ACHN (cell line): ENCODE data around the gene MALRD1.

Source experiments
- DNase-seq: peaks from one replicate; pipeline ENCODE4 v3.0.0-alpha.2; 2015
- in situ Hi-C: cut with HindIII; loops from 2 replicates; pipeline ENCODE4 v1.10.0; 2017; ENCODE audit warnings: low sequenced_read_pairs, low pct_ligation_motif_present, low pct_unique_long_range_greater_than_20kb

MALRD1 gene

DNA sequence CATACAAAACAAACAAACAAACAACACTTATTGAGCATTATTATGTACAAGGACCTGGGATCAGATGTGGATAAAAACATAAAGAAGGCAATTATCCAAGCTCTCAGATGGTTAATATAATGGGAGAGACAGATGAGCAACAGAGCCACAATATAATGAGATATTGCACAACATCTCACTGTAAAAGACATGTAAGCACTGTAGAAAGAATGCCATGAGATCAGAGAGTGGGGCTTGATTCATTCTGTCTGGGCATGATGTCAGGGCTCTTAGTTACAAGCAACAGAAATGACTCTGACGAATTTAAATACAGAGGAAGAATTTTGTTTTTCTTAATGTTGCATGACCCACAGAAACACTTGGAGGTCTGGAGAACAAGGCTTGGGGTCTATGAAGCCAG lies 602.9 kb downstream of the MALRD1 start:
- in situ Hi-C loops: no loop called here
- DNase-seq: no peak

- in situ Hi-C loops: no loop called here
- DNase-seq: no peak
These were observed 604.1 kb downstream of the MALRD1 start for GRCh38 chr10:19652750-19653149.

DNA sequence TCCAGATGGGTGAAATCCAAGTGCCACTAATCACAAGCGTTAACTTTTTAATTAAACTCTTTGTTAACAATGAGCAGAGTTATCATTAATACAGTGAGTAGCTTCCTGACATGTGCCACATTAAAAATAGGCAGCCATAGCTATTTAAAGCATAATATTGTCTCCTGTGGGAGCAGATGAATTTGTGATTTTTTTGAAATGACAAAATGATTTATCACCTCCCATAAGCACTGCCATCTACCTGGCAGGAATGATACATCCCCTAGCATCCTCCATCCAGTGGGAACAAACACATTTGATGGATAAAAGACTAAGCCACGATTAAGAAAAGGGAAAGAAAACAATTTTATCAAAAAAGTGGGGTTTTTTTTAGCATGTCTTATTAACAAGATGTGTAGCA lies 605.3 kb downstream of the MALRD1 start:
- DNase-seq: no peak
- in situ Hi-C loops: no loop called here

GRCh38 chr10:19654576-19654975 lies 606.0 kb downstream of the MALRD1 start:
- peak; percentile 57 for DNase-seq
- in situ Hi-C loops: no loop called here

DNA sequence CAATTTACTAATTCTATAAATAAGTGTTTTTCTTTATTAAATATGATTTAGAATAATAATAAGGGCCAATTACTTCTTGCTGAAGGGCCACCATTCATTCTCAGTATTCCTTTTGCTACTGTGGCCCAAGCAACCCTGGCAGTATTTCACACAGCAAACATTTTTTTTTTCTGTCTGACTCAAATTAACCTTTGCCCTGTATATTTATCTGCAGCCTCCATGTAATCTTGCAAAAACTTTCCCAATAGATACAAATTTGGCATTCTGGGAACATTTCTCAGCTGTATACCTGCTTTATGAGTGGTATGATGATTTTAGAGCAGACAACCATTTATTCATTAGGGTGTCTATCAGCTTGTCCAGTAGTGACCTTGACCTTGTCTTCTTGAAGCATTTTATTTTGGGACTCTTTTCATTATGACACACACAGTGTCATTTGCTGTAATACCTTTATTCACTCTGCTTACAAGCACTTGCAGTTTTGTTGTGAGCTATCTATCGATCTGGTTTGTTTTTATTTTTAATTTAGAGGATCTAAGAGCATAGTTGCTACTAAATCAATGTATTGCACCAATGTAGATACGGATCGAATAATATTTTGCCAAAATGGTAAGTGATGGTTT lies 607.9 kb downstream of the MALRD1 start:
- in situ Hi-C loops: no loop called here
- no peak for DNase-seq

GRCh38 chr10:19658131-19658530 lies 609.5 kb downstream of the MALRD1 start:
- no peak for DNase-seq
- in situ Hi-C loops: no loop called here

DNA sequence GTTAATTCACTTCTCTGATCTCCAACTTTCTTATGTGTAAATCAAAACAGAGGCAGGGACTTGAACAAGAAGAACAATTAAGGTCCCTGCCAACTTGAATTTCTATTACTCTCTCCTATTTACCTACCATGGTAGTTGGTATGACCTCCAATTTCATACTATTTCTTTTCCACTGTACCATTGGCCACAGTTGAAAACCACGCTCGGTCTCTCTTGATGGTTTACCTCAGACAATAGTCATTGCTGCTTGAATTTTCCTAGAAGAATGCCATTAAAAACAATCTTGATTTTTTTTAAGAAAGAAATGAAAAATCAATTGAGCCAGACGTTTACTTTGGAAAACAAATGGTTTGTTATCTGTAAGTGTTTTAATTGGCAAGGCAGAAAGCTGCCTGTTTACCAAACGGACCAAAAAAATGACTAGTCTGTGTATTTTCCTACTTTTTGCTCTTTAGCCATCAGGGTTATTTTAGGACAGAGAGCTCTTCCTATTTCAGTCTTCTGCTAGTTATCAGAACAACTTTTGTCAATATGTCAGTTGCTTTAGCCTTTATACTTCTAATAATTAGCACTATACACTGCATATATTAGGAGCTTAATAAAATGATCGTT lies 610.1 kb downstream of the MALRD1 start:
- in situ Hi-C loops: no loop called here
- DNase-seq: no peak

DNA sequence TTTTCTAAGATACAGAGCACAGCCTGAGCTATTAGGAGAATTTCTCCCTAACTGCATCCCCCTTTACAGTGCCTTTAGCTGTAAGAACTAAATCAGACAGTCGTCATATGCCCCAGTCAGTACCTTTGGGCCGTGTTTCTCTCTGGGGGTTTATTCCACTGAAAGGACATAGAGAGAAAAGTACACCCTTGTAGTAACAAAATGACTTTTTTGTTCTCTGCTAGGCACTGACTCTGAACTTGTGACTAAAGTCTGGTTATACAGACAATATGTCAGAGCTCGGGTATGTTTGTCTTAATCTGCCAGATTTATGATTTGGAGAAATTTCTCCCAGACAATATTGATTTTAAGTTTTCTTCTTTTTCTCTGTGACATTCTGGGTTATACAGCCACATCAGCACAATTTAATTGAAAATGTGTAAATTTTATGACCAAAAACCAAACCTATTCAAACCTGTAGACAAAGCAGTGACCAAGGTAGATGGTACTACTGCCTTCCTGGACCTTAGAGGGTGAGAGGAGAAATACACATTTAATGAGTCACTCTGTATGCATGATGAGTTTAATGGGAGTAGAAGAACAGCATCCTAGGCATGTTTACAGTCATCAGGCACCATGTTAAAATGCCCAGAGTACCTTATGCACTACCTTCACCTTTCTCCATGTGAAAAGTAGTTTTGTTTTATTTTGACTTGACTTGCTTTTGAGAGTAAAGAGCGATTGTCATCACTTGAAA lies 611.5 kb downstream of the MALRD1 start:
- peak; percentile 11 for DNase-seq
- in situ Hi-C loops: no loop called here

GRCh38 chr10:19663344-19663743 lies 614.7 kb downstream of the MALRD1 start:
- peak; percentile 7 for DNase-seq
- in situ Hi-C loops: no loop called here

- DNase-seq: no peak
- in situ Hi-C loops: no loop called here
These were observed 619.5 kb downstream of the MALRD1 start for GRCh38 chr10:19668116-19668515.

- no peak for DNase-seq
- in situ Hi-C loops: no loop called here
These were observed 627.5 kb downstream of the MALRD1 start for GRCh38 chr10:19676063-19676462.

GRCh38 chr10:19683356-19683755 lies 634.8 kb downstream of the MALRD1 start:
- DNase-seq: no peak
- in situ Hi-C loops: no loop called here

DNA sequence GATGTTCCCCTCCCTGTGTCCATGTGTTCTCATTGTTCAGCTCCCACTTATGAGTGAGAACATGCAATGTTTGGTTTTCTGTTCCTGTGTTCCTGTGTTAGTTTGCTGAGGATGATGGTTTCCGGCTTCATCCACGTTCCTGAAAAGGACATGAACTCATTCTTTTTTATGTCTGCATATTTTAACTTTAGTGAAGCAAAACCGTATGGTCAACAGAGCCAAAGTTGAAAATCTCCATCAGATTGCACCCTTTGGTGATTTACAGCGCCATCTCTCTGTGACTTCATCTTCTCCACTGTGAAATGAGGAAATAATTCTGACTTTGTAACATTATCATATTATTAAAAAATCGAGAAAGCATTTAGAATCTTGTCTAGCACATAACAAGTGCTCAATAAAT lies 635.4 kb downstream of the MALRD1 start:
- in situ Hi-C loops: no loop called here
- no peak for DNase-seq

- DNase-seq: no peak
- in situ Hi-C loops: no loop called here
These were observed 639.7 kb downstream of the MALRD1 start for GRCh38 chr10:19688344-19688743.

- in situ Hi-C loops: no loop called here
- no peak for DNase-seq
These were observed 640.6 kb downstream of the MALRD1 start for GRCh38 chr10:19689231-19689630.

DNA sequence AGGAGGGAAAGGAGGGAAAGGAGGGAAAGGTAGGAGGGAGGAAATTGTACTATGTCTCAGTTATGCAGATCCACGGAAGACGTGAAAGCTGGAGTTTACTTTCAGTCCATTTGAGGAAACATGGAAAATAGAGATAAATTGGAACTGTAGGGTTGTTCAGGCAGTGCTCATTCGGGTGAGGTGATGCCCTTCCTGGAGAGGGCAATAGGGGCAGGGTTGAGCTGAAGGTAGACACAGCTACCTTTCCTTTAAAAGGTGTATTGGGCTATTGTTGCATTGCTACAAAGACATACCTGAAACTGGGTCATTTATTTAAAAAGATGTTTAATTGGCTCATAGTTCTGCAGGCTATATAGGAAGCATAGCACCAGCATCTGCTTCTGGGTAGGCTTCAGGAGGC lies 650.7 kb downstream of the MALRD1 start:
- no peak for DNase-seq
- in situ Hi-C loops: no loop called here

DNA sequence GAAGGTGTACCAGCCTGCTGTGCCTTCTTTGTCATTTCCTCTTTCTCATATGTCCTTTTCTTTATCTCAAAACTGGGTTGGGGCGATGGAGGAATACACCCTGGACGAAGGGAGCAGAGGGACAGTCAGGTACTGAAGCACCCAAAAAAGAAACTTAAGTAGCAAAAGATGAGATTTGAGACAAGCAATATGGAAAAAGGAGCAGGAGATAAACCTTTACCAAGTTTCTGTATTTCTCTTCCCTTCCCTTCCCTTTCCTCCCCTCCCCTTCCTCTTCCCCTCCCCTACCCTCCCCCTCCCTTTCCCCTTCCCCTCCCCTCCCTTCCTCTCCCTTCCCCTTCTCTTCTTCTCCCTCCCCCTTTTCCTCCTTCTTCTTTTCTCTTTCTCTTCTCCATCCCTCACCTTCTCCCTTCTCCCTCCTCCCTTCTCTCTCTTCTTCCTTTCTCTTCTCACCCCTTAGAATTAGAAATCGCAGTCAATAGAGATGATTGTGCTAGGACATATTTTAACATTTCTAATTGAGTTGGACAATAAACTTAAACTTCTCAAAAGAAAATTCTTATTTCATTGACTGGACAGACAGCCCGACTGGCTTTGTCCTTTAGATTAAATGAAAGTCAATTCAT lies 652.9 kb downstream of the MALRD1 start:
- no peak for DNase-seq
- in situ Hi-C loops: no loop called here

DNA sequence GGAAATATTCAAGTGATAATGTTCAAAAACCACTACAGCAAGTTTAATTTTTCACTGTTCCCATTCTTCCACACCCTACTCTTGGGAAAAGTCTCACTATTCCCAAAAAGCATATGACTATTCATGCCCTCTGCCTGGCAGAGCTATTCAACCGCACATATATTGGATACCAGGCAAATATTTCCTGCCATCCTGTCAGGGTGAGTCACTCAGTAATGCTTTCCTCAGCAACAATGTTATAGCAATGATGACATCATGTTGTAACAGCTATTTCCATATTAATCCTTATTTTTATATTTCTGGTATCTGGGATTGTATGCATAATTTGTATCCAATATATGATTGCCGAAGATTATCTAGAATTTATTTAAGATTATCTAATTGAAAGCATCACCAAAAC lies 653.6 kb downstream of the MALRD1 start:
- DNase-seq: peak; percentile 64
- in situ Hi-C loops: no loop called here

DNA sequence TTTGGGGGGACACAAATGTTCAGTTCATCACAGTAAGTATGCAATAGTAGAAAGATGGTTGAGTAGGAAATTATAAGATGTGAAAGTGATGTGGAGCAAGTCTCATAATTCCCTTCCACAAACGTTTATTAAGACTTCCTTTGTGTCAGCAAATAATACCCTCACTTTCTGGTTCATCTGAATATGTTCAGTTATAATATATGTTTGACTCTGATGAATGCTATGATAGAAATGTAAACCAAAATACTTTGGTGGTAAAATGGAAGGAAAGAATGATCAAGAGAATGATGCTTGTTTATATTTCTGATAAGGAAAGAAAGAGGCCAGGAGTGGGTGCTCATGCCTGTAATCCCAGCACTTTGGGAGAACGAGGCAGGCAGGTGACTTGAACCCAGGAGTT lies 655.9 kb downstream of the MALRD1 start:
- DNase-seq: no peak
- in situ Hi-C loops: no loop called here

DNA sequence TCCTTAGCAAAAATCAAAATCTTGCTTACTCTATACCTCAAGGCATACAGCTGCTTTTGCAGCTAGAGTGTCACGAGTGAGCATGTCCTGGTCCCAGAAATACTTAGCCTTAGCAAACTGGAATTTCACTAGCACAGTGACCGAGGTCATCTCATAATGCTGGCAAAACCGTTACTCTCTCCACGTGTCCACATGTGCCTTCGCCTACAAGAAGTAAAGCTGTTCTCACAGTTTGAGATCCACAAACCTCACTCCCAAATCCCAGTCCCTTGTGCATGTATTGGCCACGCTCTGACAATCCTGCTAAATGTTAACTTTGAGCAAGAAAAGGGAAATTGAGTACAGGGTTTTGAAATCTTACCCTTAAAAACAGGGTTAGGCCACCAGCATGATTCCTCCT lies 656.6 kb downstream of the MALRD1 start:
- in situ Hi-C loops: no loop called here
- DNase-seq: no peak
